HG03045 (cell line): ENCODE results near the gene CRIP2.

ENCODE experiments used
- ATAC-seq: cut with Tn5 transposase; IDR thresholded peaks from one replicate; pipeline ENCODE4 v1.9.1; 2021; ENCODE audit warnings: mild to moderate bottlenecking, moderate library complexity; ENCODE audit not compliant: unreplicated experiment

The CRIP2 gene

DNA sequence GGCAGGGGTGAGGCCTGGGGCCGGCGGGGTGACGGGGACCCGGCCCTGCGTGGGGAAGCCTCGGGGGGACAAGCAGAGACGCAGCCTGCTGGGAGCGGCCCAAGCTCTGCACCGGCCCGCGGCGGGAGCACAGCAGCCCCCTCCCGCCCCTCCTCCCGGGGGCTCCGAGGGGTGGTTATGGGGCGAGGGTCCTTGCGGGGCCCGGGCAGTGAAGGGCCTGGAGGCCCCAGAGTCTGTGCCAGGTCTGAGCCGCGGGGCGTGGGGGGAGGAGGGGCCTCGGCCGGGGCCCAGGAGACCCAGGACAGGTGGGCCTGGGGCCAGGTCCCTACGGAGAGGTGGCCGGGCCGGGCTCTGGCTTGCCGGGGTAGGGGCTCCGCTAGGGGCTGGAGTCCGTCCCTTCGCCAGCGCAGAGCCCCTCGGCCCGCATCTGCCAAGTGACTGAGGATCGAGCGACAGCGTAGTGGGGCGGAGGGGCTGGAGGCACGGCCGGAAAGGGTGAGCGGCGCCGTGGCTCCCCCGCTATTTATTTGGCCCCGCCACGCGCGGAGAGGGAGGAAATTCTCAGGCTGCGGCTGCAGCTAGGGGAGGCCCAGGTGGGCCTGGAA lies 52.3 kb downstream of the CRIP2 start:
- no peak for ATAC-seq

GRCh38 chr14:105527381-105527825 lies 52.8 kb downstream of the CRIP2 start:
- ATAC-seq: no peak

DNA sequence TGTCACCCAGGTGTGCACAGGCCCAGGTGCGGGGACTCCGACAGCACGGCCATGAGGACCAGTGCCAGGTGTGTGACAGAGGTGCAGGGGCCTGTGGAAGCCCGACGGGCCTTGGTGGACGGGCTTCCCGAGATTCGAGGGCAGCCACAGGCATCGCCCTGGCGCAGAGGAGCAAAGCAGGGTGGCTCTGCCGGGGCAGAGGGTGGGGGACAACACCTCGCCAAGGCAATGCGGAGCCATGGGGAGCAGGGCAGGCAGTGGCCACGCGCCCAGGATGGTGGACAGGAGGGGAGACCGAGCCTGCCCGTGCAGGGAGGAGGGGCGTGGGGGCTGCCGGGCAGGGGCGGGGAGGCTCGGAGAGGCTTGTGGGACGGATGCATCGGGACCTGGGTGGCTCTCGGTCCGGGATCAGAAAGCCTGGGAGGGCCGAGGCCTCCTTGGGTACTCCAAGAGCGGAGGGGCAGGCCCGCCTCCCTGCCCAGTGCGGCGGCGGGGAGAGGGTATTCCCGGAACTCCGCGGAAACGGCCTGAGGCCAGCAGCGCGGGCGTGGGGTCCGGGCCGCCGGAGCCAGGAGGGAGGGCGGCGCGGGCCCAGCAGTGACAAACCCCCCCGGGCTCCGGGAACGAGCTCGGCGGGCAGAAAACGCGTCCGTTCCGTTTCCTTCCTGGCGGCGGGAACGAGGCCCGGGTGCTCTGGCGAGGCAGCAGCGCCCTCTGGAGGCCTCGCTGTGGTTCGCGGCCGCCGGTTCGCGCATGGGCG lies 53.4 kb downstream of the CRIP2 start:
- no peak for ATAC-seq

DNA sequence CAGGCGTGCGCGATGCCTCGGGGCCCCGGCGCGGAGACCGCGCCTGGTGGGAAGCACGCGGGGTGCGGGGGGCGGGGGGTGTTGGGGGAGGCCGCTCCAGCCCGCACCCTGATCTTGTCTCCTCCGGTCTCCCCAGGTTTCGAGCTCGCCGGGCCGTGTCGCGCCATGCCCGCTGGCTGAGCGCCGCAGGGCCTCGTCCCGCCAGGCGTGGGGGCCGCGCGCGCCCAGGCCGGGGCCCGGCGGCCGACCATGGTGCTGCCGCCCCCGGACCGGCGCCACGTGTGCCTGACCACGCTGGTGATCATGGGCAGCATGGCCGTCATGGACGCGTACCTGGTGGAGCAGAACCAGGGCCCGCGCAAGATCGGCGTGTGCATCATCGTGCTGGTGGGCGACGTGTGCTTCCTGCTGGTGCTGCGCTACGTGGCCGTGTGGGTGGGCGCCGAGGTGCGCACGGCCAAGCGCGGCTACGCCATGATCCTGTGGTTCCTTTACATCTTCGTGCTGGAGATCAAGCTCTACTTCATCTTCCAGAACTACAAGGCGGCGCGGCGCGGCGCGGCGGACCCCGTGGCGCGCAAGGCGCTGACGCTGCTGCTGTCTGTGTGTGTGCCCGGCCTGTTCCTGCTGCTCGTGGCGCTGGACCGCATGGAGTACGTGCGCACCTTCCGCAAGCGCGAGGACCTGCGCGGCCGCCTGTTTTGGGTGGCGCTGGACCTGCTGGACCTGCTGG lies 54.1 kb downstream of the CRIP2 start:
- no peak for ATAC-seq

DNA sequence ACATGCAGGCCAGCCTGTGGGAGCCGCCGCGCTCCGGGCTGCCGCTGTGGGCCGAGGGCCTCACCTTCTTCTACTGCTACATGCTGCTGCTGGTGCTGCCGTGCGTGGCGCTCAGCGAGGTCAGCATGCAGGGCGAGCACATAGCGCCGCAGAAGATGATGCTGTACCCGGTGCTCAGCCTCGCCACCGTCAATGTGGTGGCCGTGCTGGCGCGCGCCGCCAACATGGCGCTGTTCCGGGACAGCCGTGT lies 54.6 kb downstream of the CRIP2 start:
- no peak for ATAC-seq
